K562 (cell line): ENCODE measurements around the gene OPA1. TPM values are rescaled to one million over a fixed set of nuclear protein-coding genes. Genes with fewer than 3 reads are reported as not detected.
A peak's percentile ranks its signal among the peaks of the same experiment; 100 is the strongest.

Experiments used
- ATAC-seq: fragments of 200-7000 bp; cut with Tn5 transposase; 3 replicates; pipeline ENCODE4 v1.9.1; 2020; ENCODE audit warnings: moderate library complexity
- BruUV-seq: library from RNA; stranded (reverse); fragments of 400-500 nt; replicated peaks from 2 replicates; lab custom pipeline; 2021; lab: Mats Ljungman, UMichigan
- CTCF ChIA-PET: fragments of 300-600 bp; formaldehyde crosslinking; extraction: SDS; loops from one replicate; lab custom pipeline; 2021; ENCODE audit warnings: low intra/inter-chr PET ratio; lab: Yijun Ruan, JAX
- POLR2A ChIA-PET: fragments of 300-600, 350-650 bp; sonication (Branson Sonifier 250); formaldehyde crosslinking; extraction: SDS; loops from one replicate; lab custom pipeline; 2021; ENCODE audit warnings: antibody characterized with exemption, inconsistent platforms; lab: Yijun Ruan, JAX
- DNase-seq, 4 experiments: peaks; one replicate each; pipeline versions ENCODE4 v3.0.0 to v3.0.0-alpha.2; 2011 to 2018; ENCODE audit warnings: low spot score in 3 of 4, mixed read lengths in 3 of 4; ENCODE audit errors: extremely low read depth in 1 of 4
- FAIRE-seq: peaks from 2 replicates; lab custom pipeline; 2011; peaks lifted over from hg19 to GRCh38; lab: Jason Lieb, UNC
- H2AFZ ChIP-seq: 2 replicates; pipeline ENCODE4 v1.6.0; 2011; ENCODE audit warnings: low read depth, low read length, control low read depth, inconsistent platforms
- H3K27ac ChIP-seq: fragments of 200-600 bp; 3 replicates; pipeline ENCODE4 v1.8.0; 2011; ENCODE audit warnings: low read depth, mild to moderate bottlenecking, control low read depth, inconsistent platforms, low read length, moderate library complexity, mixed read lengths; ENCODE audit errors: extremely low read depth
- H3K27me3 ChIP-seq, 2 experiments: fragments of 300-600 bp in 1 of 2; 2 replicates in 1 of 2; 3 replicates in 1 of 2; pipeline versions ENCODE4 v1.6.0 to v1.8.0; 2011; ENCODE audit warnings: inconsistent platforms in 2 of 2, low read length in 2 of 2, mild to moderate bottlenecking in 1 of 2, mixed read lengths in 1 of 2, moderate library complexity in 1 of 2; ENCODE audit not compliant: control insufficient read depth in 2 of 2, insufficient read depth in 2 of 2
- H3K36me3 ChIP-seq: fragments of 300-600 bp; 3 replicates; pipeline ENCODE4 v1.8.0; 2011; ENCODE audit warnings: mild to moderate bottlenecking, low read length, inconsistent platforms; ENCODE audit not compliant: control insufficient read depth, insufficient read depth
- H3K4me1 ChIP-seq, 2 experiments: fragments of 200-600 bp in 1 of 2; replicated peaks in 1 of 2; 2 replicates in 1 of 2; 3 replicates in 1 of 2; pipeline versions ENCODE4 v1.5.1 to v1.8.0; 2011; ENCODE audit warnings: inconsistent platforms in 2 of 2, low read length in 2 of 2, mild to moderate bottlenecking in 1 of 2, mixed read lengths in 1 of 2, moderate library complexity in 1 of 2; ENCODE audit not compliant: control insufficient read depth in 2 of 2, insufficient read depth in 2 of 2
- H3K4me2 ChIP-seq: 2 replicates; pipeline ENCODE4 v1.6.1; 2011; ENCODE audit warnings: low read length, control low read depth, inconsistent platforms, mixed read lengths; ENCODE audit not compliant: insufficient read depth
- H3K4me3 ChIP-seq: fragments of 200-600 bp; sonication (generic), shearing (Covaris generic); 2 replicates; pipeline ENCODE4 v1.5.1; 2016; ENCODE audit warnings: control low read depth, inconsistent platforms
- H3K79me2 ChIP-seq: fragments of 200-600 bp; 3 replicates; pipeline ENCODE4 v1.8.0; 2011; ENCODE audit warnings: low read length, inconsistent platforms; ENCODE audit not compliant: control insufficient read depth, insufficient read depth
- H3K9ac ChIP-seq, 2 experiments: 2 replicates each; pipeline versions ENCODE4 v1.6.0 to v1.6.1; 2011; ENCODE audit warnings: low read depth in 2 of 2, low read length in 2 of 2, control low read depth in 1 of 2, inconsistent platforms in 1 of 2, mild to moderate bottlenecking in 1 of 2, mixed read lengths in 1 of 2; ENCODE audit not compliant: insufficient read depth in 1 of 2
- H3K9me1 ChIP-seq: one replicate; pipeline ENCODE4 v1.6.0; 2011; ENCODE audit warnings: inconsistent platforms, mild to moderate bottlenecking, low read length, moderate library complexity; ENCODE audit not compliant: control insufficient read depth, insufficient read depth
- H3K9me3 ChIP-seq: replicated peaks from 2 replicates; pipeline ENCODE4 v1.5.1; 2011; ENCODE audit warnings: low read depth, low read length, inconsistent platforms; ENCODE audit not compliant: control insufficient read depth, insufficient read depth
- H4K20me1 ChIP-seq: replicated peaks from 2 replicates; pipeline ENCODE4 v1.6.1; 2011; ENCODE audit warnings: low read length, inconsistent platforms, mixed read lengths; ENCODE audit not compliant: control insufficient read depth, insufficient read depth
- CCNT2 ChIP-seq: IDR thresholded peaks from 2 replicates; pipeline ENCODE4 v1.6.1; 2011; ENCODE audit warnings: borderline replicate concordance, low read depth, mild to moderate bottlenecking, moderate library complexity, mixed read lengths, low read length; ENCODE audit not compliant: insufficient read length; ENCODE audit errors: extremely low read depth
- CREM ChIP-seq: IDR thresholded peaks from 2 replicates; pipeline ENCODE4 v1.6.1; 2014; ENCODE audit warnings: antibody characterized with exemption, low read depth
- ESRRB ChIP-seq: fragments of 250-450 bp; sonication (Bioruptor Pico); IDR thresholded peaks from 2 replicates; pipeline ENCODE4 v1.5.0; 2020; ENCODE audit warnings: mild to moderate bottlenecking, moderate library complexity, borderline replicate concordance
- HDAC2 ChIP-seq: fragments of 450-650 bp; IDR thresholded peaks from 2 replicates; pipeline ENCODE4 v1.6.1; 2016; ENCODE audit warnings: mild to moderate bottlenecking
- NFRKB ChIP-seq: fragments of 450-650 bp; IDR thresholded peaks from 2 replicates; pipeline ENCODE4 v1.6.1; 2016; ENCODE audit warnings: low read depth
- SIN3B ChIP-seq: fragments of 450-650 bp; IDR thresholded peaks from 2 replicates; pipeline ENCODE4 v1.6.1; 2017; ENCODE audit warnings: low read depth, mild to moderate bottlenecking, moderate library complexity
- SMARCA4 ChIP-seq: fragments of 450-650 bp; IDR thresholded peaks from 2 replicates; pipeline ENCODE4 v1.6.1; 2016
- SP2 ChIP-seq: IDR thresholded peaks from 2 replicates; pipeline ENCODE4 v1.6.1; 2011; ENCODE audit warnings: mild to moderate bottlenecking, low read depth, low read length, moderate library complexity; ENCODE audit not compliant: poor library complexity, severe bottlenecking; ENCODE audit errors: extremely low read depth
- TCFL5 ChIP-seq: fragments of 250-450 bp; sonication (Bioruptor Pico); conservative IDR thresholded peaks from 2 replicates; pipeline ENCODE4 v1.6.1; 2021; ENCODE audit warnings: mild to moderate bottlenecking, moderate library complexity, matching md5 sums
- ZKSCAN8 ChIP-seq: fragments of 200-800 bp; sonication (Bioruptor generic); IDR thresholded peaks from 2 replicates; pipeline ENCODE4 v1.6.1; 2016; ENCODE audit warnings: missing genetic modification characterization, missing compliant biosample characterization
- ZNF75A ChIP-seq: fragments of 450-650 bp; formaldehyde crosslinking; IDR thresholded peaks from 2 replicates; pipeline ENCODE4 v1.4.0; 2020; ENCODE audit warnings: mild to moderate bottlenecking
- WGBS: fragments of 100-300 bp; shearing (Covaris generic); methylation state at CpG from one replicate; pipeline ENCODE4 v1.1.6; 2016; ENCODE audit warnings: low coverage, mixed read lengths; ENCODE audit not compliant: insufficient coverage; ENCODE audit errors: missing lambda C conversion rate; 5-methylcytosine and 5-hydroxymethylcytosine counted together
- in situ Hi-C: fragments of 300-500 bp; cut with MboI; formaldehyde crosslinking; loops from 4 replicates; pipeline ENCODE4 v1.15.0; 2018; ENCODE audit warnings: inconsistent platforms, mixed read lengths
- intact Hi-C: fragments of 100-400 bp; cut with micrococcal nuclease; formaldehyde crosslinking; loops from 2 replicates; pipeline ENCODE4 v1.14.2; 2022
- polyA plus RNA-seq, 8 experiments: library from polyadenylated mRNA; depleted of rRNA in 4 of 8; stranded (reverse) in 5 of 8; unstranded in 3 of 8; fragments of >200 nt; fragmentation: Nextera tagmentation in 2 of 8; fragmentation: Illumina TruSeq in 1 of 8; extraction: Ambion mirVana in 2 of 8; extraction: Trizol in 1 of 8; gene quantifications; 2 replicates each; pipeline versions ENCODE4 v1.2.1 to v1.2.3, GENCODE V29; 2011 to 2014; ENCODE audit warnings: inconsistent platforms in 1 of 8, missing spikeins in 1 of 8
- total RNA-seq, 7 experiments: library from RNA; depleted of rRNA in 6 of 7; stranded (reverse); fragments of >200 nt in 6 of 7; fragmentation: Illumina TruSeq in 2 of 7; extraction: Trizol in 2 of 7; gene quantifications; 2 replicates each; pipeline versions ENCODE4 v1.2.1 to v1.2.3, GENCODE V29; 2011 to 2021; ENCODE audit warnings: low replicate concordance in 1 of 7
- TF ChIP-seq, protein P1 (sequence below): fragments of 250-450 bp; sonication (Bioruptor Pico); IDR thresholded peaks from 2 replicates; pipeline ENCODE4 v1.8.0; 2021; ENCODE audit warnings: borderline replicate concordance, mild to moderate bottlenecking, moderate library complexity; ENCODE audit not compliant: poor library complexity, severe bottlenecking

Gene OPA1
- total and polyA plus RNA-seq, 9 of the 15 experiments (the other 6 are each of a cell fraction or from before 2014, with no cell fraction given), result 19.7 to 127 (median 94.7) TPM

- Histone ChIP-seq H3K27ac (no peak overlapping the region), H3K9me3 (no peaks in the 10 kb centered on the region), H3K79me2 (no peaks in the 10 kb centered on the region), H2AFZ (no peak overlapping the region), H3K4me1 (no peaks in the 10 kb centered on the region), H3K4me3 (no peak overlapping the region), H3K27me3 (peaks cover 0 to 11% of the 10 kb centered on the region in 2 experiments; a peak in 1 of 5 replicates), H3K36me3 (no peaks in the 10 kb centered on the region), H4K20me1 (no peaks in the 10 kb centered on the region), H3K9ac (no peak overlapping the region), H3K9me1 (no peaks in the 10 kb centered on the region), H3K4me2 (no peak overlapping the region)
- ChIA-PET CTCF (no interaction called here), POLR2A (interaction anchor here (0.5 kb wide), 1 partner anchor 18 kb away, joined by 3 read pairs; no protein-coding TSS in a partner anchor)
- no peak for TF ChIP-seq ZNF75A (CRISPR knock-in tag)
- TF ChIP-seq SP2, result no peak
- TF ChIP-seq ESRRB (CRISPR knock-in tag), result no peak
- no peak for TF ChIP-seq CREM
- TF ChIP-seq HDAC2, result no peak
- BruUV-seq, result no TSS peak
- in situ Hi-C loops (no loop called here), intact Hi-C loops (no loop called here)
- DNase-seq, result no peak
- ATAC-seq, result peak; percentile 25; the same call in 1 of the 3 replicates
- WGBS, result 28% methylated on average over 8 of the region's 8 CpGs
- FAIRE-seq, result no peak
Measured at GRCh38 chr3:193736616-193737015, 143.6 kb downstream of the OPA1 start.

GRCh38 chr3:193737191-193737751, 144.3 kb downstream of the OPA1 start:
- Histone ChIP-seq H4K20me1 (no peaks in the 10 kb centered on the region), H3K36me3 (no peaks in the 10 kb centered on the region), H3K27me3 (peaks cover 0 to 10% of the 10 kb centered on the region in 2 experiments; a peak in 1 of 5 replicates), H3K9me1 (no peaks in the 10 kb centered on the region), H3K27ac (no peak overlapping the region), H3K4me1 (no peaks in the 10 kb centered on the region), H3K9me3 (no peaks in the 10 kb centered on the region), H3K4me3 (no peak overlapping the region), H3K4me2 (no peak overlapping the region), H3K79me2 (no peaks in the 10 kb centered on the region), H2AFZ (no peak overlapping the region), H3K9ac (no peak overlapping the region; a peak in 1 of 4 replicates)
- no peak for TF ChIP-seq TCFL5 (CRISPR knock-in tag)
- no peak for TF ChIP-seq SIN3B
- TF ChIP-seq NFRKB, result no peak
- no peak for TF ChIP-seq ZKSCAN8 (CRISPR knock-in tag)
- no peak for TF ChIP-seq CCNT2
- TF ChIP-seq, protein P1, sequence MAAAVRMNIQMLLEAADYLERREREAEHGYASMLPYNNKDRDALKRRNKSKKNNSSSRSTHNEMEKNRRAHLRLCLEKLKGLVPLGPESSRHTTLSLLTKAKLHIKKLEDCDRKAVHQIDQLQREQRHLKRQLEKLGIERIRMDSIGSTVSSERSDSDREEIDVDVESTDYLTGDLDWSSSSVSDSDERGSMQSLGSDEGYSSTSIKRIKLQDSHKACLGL, result no peak
- no peak for TF ChIP-seq SMARCA4
- in situ Hi-C loops (no loop called here), intact Hi-C loops (no loop called here)
- no peak; the same call in 2 of the 3 replicates for ATAC-seq
- no peak for DNase-seq
- BruUV-seq, result no TSS peak
- 44% methylated on average over 17 of the region's 17 CpGs for WGBS
- CTCF ChIA-PET, result no interaction called here
- FAIRE-seq, result no peak
- POLR2A ChIA-PET, result no interaction called here
